Mucosa of descending colon (tissue), 3 donors: ENCODE measurements around the gene SLC51B. TPM values are rescaled to one million over a fixed set of nuclear protein-coding genes. Genes with fewer than 3 reads are reported as not detected.

Experiments
- ATAC-seq: fragments of 200-7000 bp; cut with Tn5 transposase; one replicate; pipeline ENCODE4 v1.9.1; 2020; ENCODE audit warnings: mild to moderate bottlenecking, moderate library complexity
- DNase-seq, 3 donors: peaks; one replicate each; pipeline ENCODE4 v3.0.0-alpha.2; 2020
- H3K36me3 ChIP-seq: fragments of 200-600 bp; one replicate; pipeline ENCODE4 v1.8.0; 2021; ENCODE audit warnings: low read depth, mild to moderate bottlenecking
- H3K4me1 ChIP-seq: fragments of 200-600 bp; one replicate; pipeline ENCODE4 v1.8.0; 2021; ENCODE audit warnings: low read depth, mild to moderate bottlenecking
- H3K4me3 ChIP-seq: fragments of 200-600 bp; one replicate; pipeline ENCODE4 v1.8.0; 2021; ENCODE audit warnings: mild to moderate bottlenecking
- H3K9me3 ChIP-seq: fragments of 200-600 bp; one replicate; pipeline ENCODE4 v1.8.0; 2021; ENCODE audit warnings: mild to moderate bottlenecking
- CTCF ChIP-seq: fragments of 200-600 bp; IDR thresholded peaks from one replicate; pipeline ENCODE4 v1.8.0; 2022; ENCODE audit warnings: antibody characterized with exemption, mild to moderate bottlenecking
- intact Hi-C, 2 donors: fragments of 100-400 bp; cut with DNase I in 1 of 2; cut with micrococcal nuclease in 1 of 2; formaldehyde crosslinking; loops; one replicate each; pipeline versions ENCODE4 v1.11.0 to v1.11.1; 2022; cut with DNase I, micrococcal nuclease
- total RNA-seq, 3 donors: library from RNA; stranded (reverse); fragmentation: NEBNext Ultra II Directional in 2 of 3; extraction: Animal tissue kit (Norgen Biotek cat#: 25700) in 2 of 3; gene quantifications; one replicate each; pipeline versions ENCODE4 v1.2.1 to v1.2.4, GENCODE V29; 2021 to 2023
- donor health status: DM: no; HTN: no; CAD: no; lungs with moderate emphysema.
- donor health status: DM: no; HTN: no; CAD: no.
- donor health status: DM: no; HTN: yes; CAD: no.

Gene SLC51B
- total RNA-seq, 3 donors from 2014 or later = 70.1 to 157 (median 76.2) TPM

GRCh38 chr15:65062061-65062460 is 16.9 kb downstream of the SLC51B start:
- intact Hi-C loops = no loop called here
- DNase-seq (no peak), ATAC-seq (no peak)
- H3K4me3 ChIP-seq = no peak overlapping the region
- no peaks in the 10 kb centered on the region for H3K36me3 ChIP-seq
- no peaks in the 10 kb centered on the region for H3K9me3 ChIP-seq
- H3K4me1 ChIP-seq = no peaks in the 10 kb centered on the region
- TF ChIP-seq CTCF = no peak

GRCh38 chr15:65062726-65063125 is 17.5 kb downstream of the SLC51B start:
- no peaks in the 10 kb centered on the region for H3K4me1 ChIP-seq
- no peak overlapping the region for H3K4me3 ChIP-seq
- no peaks in the 10 kb centered on the region for H3K9me3 ChIP-seq
- DNase-seq (no peak), ATAC-seq (no peak)
- no peak for TF ChIP-seq CTCF
- no peaks in the 10 kb centered on the region for H3K36me3 ChIP-seq
- intact Hi-C loops = no loop called here

DNA sequence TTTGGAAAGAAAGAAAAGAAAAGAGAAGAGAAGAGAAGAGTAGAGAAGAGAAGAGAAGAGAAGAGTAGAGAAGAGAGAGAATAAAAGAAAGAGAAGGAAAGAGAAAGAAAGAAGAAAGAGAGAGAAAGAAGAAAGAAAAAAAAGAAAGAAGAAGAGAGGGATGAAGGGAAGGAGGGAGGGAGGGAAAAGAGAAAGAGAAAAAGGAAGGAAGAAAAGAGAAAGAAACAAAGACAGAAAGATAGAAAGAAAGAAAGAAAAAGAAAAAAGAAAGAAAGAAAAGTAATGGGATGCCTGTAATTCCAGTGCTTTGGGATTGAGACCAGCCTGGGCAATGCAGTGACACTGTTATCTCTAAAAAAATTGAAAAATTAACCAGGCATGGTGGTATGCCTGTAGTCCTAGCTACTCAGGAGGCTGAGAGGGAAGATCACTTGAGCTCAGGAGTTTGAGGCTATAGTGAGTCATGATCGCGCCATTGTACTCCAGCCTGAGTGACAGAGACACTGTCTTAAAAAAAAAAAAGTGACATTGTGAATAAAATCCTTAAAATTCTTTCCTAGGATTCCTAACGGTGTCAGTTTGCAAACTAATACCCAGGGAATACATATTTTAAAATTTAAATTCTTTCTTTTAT is 20.9 kb downstream of the SLC51B start:
- no peaks in the 10 kb centered on the region for H3K36me3 ChIP-seq
- intact Hi-C loops = no loop called here
- H3K9me3 ChIP-seq = no peaks in the 10 kb centered on the region
- no peak for ATAC-seq
- no peak overlapping the region for H3K4me3 ChIP-seq
- no peak for TF ChIP-seq CTCF
- DNase-seq = no peak
- H3K4me1 ChIP-seq = no peaks in the 10 kb centered on the region

GRCh38 chr15:65066635-65067316 is 21.6 kb downstream of the SLC51B start:
- no peaks in the 10 kb centered on the region for H3K4me1 ChIP-seq

DNA sequence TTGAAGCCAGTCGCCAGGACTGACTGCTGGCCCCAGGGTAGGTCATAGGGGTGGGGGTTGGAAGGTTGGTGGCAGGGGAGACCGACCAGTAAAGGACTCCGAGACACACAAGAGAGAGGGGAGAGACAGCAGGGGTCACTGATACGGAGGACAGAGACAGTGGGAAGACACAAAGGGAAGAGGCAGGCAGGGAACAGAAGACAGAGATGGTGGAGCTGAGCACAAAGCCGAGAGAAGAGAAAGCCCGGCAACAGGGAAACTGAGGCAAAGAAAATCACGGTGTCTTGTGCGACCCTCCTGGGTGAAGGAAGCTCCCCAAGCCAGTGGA is 22.1 kb downstream of the SLC51B start:
- Histone ChIP-seq H3K36me3 (no peaks in the 10 kb centered on the region), H3K9me3 (no peaks in the 10 kb centered on the region), H3K4me3 (peak overlapping the region; percentile 6), H3K4me1 (no peaks in the 10 kb centered on the region)
- DNase-seq = no peak
- TF ChIP-seq CTCF = no peak
- intact Hi-C loops = no loop called here
- no peak for ATAC-seq

More at GRCh38 chr15:65066635-65067316, 21.6 kb downstream of the SLC51B start:
- Histone ChIP-seq H3K9me3 (no peaks in the 10 kb centered on the region), H3K36me3 (no peaks in the 10 kb centered on the region), H3K4me3 (no peak overlapping the region)
- intact Hi-C loops = no loop called here
- DNase-seq = no peak
- ATAC-seq = no peak
- no peak for TF ChIP-seq CTCF
